Natural killer cell (primary cell): Measurements from ENCODE around the gene PIGL. TPM values are rescaled to one million over a fixed set of nuclear protein-coding genes. Genes with fewer than 3 reads are reported as not detected.
"Not testable (repeated sequence)": the region's sequence is repeated elsewhere in the genome, so short reads cannot be mapped to it uniquely, and the experiment has no call there.

ENCODE experiments used
- ATAC-seq, 3 donors: fragments of 150-1000 bp in 2 of 3; fragments of 200-7000 bp in 1 of 3; cut with Tn5 transposase; 1 replicate in 1 of 3; 2 replicates in 2 of 3; pipeline ENCODE4 v1.10.0; 2021; ENCODE audit warnings: mild to moderate bottlenecking in 2 of 3, moderate library complexity in 2 of 3
- DNase-seq, 2 donors: peaks; one replicate each; pipeline versions ENCODE4 v3.0.0 to v3.0.0-alpha.2; 2013 to 2021; ENCODE audit warnings: mixed read lengths in 1 of 2
- H3K27ac ChIP-seq: one replicate; pipeline ENCODE4 v1.5.1; 2013; ENCODE audit warnings: mild to moderate bottlenecking, low read length
- H3K27me3 ChIP-seq: one replicate; pipeline ENCODE4 v1.6.1; 2013; ENCODE audit warnings: low read length; ENCODE audit not compliant: control insufficient read depth, insufficient read depth
- H3K36me3 ChIP-seq: one replicate; pipeline ENCODE4 v1.6.1; 2013; ENCODE audit warnings: low read length; ENCODE audit not compliant: control insufficient read depth, insufficient read depth
- H3K4me1 ChIP-seq: one replicate; pipeline ENCODE4 v1.6.1; 2013; ENCODE audit warnings: low read length; ENCODE audit not compliant: control insufficient read depth, insufficient read depth
- H3K4me3 ChIP-seq: one replicate; pipeline ENCODE4 v1.5.1; 2013; ENCODE audit warnings: low read length
- H3K9me3 ChIP-seq: one replicate; pipeline ENCODE4 v1.6.1; 2013; ENCODE audit warnings: low read length; ENCODE audit not compliant: control insufficient read depth, insufficient read depth
- H3K27ac Mint-ChIP-seq, 2 donors: one replicate each; pipeline ENCODE4 v1.8.0; 2022; ENCODE audit warnings: mild to moderate bottlenecking in 2 of 2, mixed read lengths in 2 of 2, moderate library complexity in 1 of 2
- H3K27me3 Mint-ChIP-seq, 2 donors: one replicate each; pipeline ENCODE4 v1.8.0; 2022; ENCODE audit warnings: low read depth in 2 of 2, mixed read lengths in 2 of 2
- H3K36me3 Mint-ChIP-seq: one replicate; pipeline ENCODE4 v1.8.0; 2022; ENCODE audit warnings: mixed read lengths
- H3K4me1 Mint-ChIP-seq, 2 donors: one replicate each; pipeline ENCODE4 v1.8.0; 2022; ENCODE audit warnings: mixed read lengths in 2 of 2
- H3K4me3 Mint-ChIP-seq: one replicate; pipeline ENCODE4 v1.8.0; 2022; ENCODE audit warnings: mild to moderate bottlenecking, moderate library complexity, mixed read lengths
- H3K9me3 Mint-ChIP-seq, 2 donors: one replicate each; pipeline ENCODE4 v1.8.0; 2022; ENCODE audit warnings: mixed read lengths in 2 of 2
- CTCF ChIP-seq: fragments of 200-600 bp; IDR thresholded peaks from one replicate; pipeline ENCODE4 v1.8.0; 2022; ENCODE audit warnings: antibody characterized with exemption
- WGBS: methylation state at CpG from one replicate; pipeline ENCODE4 v1.1.7; 2013; ENCODE audit warnings: missing lambda C conversion rate; ENCODE audit not compliant: insufficient coverage; 5-methylcytosine and 5-hydroxymethylcytosine counted together
- intact Hi-C: fragments of 100-400 bp; cut with micrococcal nuclease; formaldehyde crosslinking; loops from one replicate; pipeline ENCODE4 v1.14.2; 2022
- total RNA-seq, 4 donors: library from RNA; stranded (reverse); fragments of 120-200 nt in 1 of 4; gene quantifications; one replicate each; pipeline versions ENCODE4 v1.2.3 to v1.2.4, GENCODE V29; 2013 to 2022

The PIGL gene
- total RNA-seq, 3 donors from 2014 or later (not counting 1 experiment from before 2014, with no cell fraction given) = 44.2 to 68.3 (median 47.9) TPM

DNA sequence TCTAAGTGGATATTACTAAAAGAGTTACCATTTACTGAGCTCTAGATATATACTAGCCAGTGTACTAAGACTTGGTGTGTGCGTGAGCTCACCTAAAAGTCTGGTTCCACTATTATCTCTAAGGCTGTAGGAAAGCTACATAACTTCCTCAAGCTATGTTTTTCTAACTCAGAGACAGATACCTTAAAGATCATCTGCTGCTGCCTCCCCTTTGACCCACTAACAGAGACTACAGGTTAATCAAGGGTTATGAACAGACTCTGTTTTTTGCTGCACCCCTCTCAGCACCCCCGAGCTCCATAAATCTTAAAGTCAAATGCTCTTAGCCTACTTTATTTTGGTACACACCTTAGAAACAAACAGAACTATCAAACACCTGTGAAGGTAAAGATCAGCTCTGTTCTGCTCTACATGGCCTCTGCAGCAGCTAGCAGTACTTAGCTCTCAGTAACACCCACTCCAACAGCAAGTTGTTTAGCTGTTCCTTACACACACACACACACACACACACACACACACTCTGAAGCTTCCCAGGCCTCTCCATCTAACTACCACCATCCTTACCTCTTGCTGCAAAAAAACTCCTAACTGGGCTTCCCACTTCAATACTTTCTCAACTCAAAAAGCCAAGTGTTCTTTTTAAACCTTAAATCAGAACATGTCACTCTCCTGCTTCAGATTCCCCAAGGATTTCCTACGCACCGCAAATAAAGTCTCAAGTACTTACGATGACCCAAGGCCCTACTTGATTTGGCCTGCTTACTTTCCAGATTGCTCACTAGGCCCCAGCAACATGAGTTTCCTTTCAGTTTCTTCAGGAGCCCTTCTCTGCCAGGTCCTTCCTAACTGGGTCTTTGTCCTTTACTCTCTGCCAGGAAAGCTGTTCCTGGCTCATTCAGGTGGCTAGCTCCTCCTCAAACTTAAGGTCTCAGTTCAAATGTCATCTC lies 14.2 kb upstream of the PIGL start:
- Mint-ChIP-seq H3K4me1 (peaks cover 44 to 49% of the 10 kb centered on the region in 2 donors), H3K27ac (peak overlapping the region; percentile 33 to 47)
- intact Hi-C loops, H3K27ac ChIP-seq, ATAC-seq, H3K9me3 Mint-ChIP-seq, H3K36me3 Mint-ChIP-seq, DNase-seq, H3K27me3 Mint-ChIP-seq, H3K27me3 ChIP-seq, H3K4me3 Mint-ChIP-seq, H3K4me3 ChIP-seq, H3K9me3 ChIP-seq, H3K36me3 ChIP-seq: not testable (repeated sequence)
- 86% methylated on average over 4 of the region's 5 CpGs for WGBS
- H3K4me1 ChIP-seq = peaks cover 14% of the 10 kb centered on the region

- intact Hi-C loops = not testable (repeated sequence)
- peak overlapping the region; percentile 29 to 33 for H3K27ac Mint-ChIP-seq
- WGBS = 98% methylated on average over 6 of the region's 6 CpGs
Observed at GRCh38 chr17:16204763-16205162, 12.2 kb upstream of the PIGL start.

DNA sequence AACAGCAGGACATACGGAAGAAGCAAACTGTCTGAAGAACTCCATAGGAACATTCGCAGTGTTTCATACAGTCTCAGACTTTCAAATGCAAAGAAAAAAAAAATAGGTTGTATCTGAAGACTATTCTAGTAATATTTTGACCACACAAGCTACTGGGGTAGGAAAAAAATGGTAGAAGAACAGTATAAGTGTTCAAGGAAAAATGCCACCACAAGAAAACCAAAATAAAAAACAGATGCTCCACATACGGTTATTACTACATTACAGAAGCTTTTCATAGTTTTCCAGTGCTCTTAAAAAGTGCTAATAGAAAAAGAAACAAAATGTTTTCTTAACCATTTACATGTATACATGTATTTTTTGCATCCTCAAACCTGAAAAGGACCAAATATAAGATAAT lies 5.4 kb upstream of the PIGL start:
- H3K4me3 Mint-ChIP-seq = no peak overlapping the region
- WGBS = 95% methylated on average over 2 of the region's 3 CpGs
- peak overlapping the region; percentile 60 to 90 for H3K27ac Mint-ChIP-seq
- Histone ChIP-seq H3K9me3 (no peaks in the 10 kb centered on the region), H3K4me3 (no peak overlapping the region), H3K4me1 (peaks cover 24% of the 10 kb centered on the region), H3K27me3 (no peaks in the 10 kb centered on the region), H3K36me3 (no peaks in the 10 kb centered on the region), H3K27ac (no peak overlapping the region)
- no peaks in the 10 kb centered on the region for H3K9me3 Mint-ChIP-seq
- DNase-seq (no peak), ATAC-seq (no peak)
- no peaks in the 10 kb centered on the region for H3K27me3 Mint-ChIP-seq
- H3K4me1 Mint-ChIP-seq = peaks cover 27 to 30% of the 10 kb centered on the region in 2 donors
- no peak for TF ChIP-seq CTCF
- intact Hi-C loops = no loop called here
- H3K36me3 Mint-ChIP-seq = no peaks in the 10 kb centered on the region

More at GRCh38 chr17:16204763-16205162, 12.2 kb upstream of the PIGL start:
- not testable (repeated sequence) for ATAC-seq, H3K4me3 Mint-ChIP-seq, H3K27ac ChIP-seq, H3K27me3 Mint-ChIP-seq, H3K9me3 ChIP-seq, H3K4me1 ChIP-seq, H3K4me3 ChIP-seq, DNase-seq, H3K27me3 ChIP-seq, H3K9me3 Mint-ChIP-seq, H3K36me3 Mint-ChIP-seq, H3K36me3 ChIP-seq
- H3K4me1 Mint-ChIP-seq = peaks cover 37 to 41% of the 10 kb centered on the region in 2 donors

- Histone ChIP-seq H3K27ac (no peak overlapping the region), H3K4me1 (peaks cover 30% of the 10 kb centered on the region), H3K9me3 (no peaks in the 10 kb centered on the region), H3K27me3 (no peaks in the 10 kb centered on the region), H3K36me3 (no peaks in the 10 kb centered on the region), H3K4me3 (no peak overlapping the region)
- DNase-seq (no peak), ATAC-seq (no peak)
- H3K27ac Mint-ChIP-seq = peak overlapping the region; percentile 90 to 95
- no peak for TF ChIP-seq CTCF
- peaks cover 39 to 41% of the 10 kb centered on the region in 2 donors for H3K4me1 Mint-ChIP-seq
- WGBS = 83% methylated on average over 6 of the region's 6 CpGs
- intact Hi-C loops = no loop called here
- no peaks in the 10 kb centered on the region for H3K9me3 Mint-ChIP-seq
- no peaks in the 10 kb centered on the region for H3K27me3 Mint-ChIP-seq
- H3K36me3 Mint-ChIP-seq = no peaks in the 10 kb centered on the region
- H3K4me3 Mint-ChIP-seq = peak overlapping the region; percentile 88
Observed at GRCh38 chr17:16212793-16213192, 4.2 kb upstream of the PIGL start.
